Nephron (organoid): ENCODE measurements around the gene UBAC1.

ENCODE experiments used
- H3K27ac Mint-ChIP-seq, 3 experiments: 2 replicates each; pipeline ENCODE4 v1.8.0; 2020; ENCODE audit warnings: mixed read lengths in 3 of 3, mild to moderate bottlenecking in 2 of 3, moderate library complexity in 1 of 3
- H3K27me3 Mint-ChIP-seq: 2 replicates; pipeline ENCODE4 v1.8.0; 2021; ENCODE audit warnings: low read depth, mild to moderate bottlenecking, moderate library complexity, mixed read lengths
- H3K36me3 Mint-ChIP-seq: 2 replicates; pipeline ENCODE4 v1.8.0; 2020; ENCODE audit warnings: low read depth, mixed read lengths
- H3K4me1 Mint-ChIP-seq: 2 replicates; pipeline ENCODE4 v1.8.0; 2020; ENCODE audit warnings: mixed read lengths
- H3K4me3 Mint-ChIP-seq, 3 experiments: 2 replicates each; pipeline ENCODE4 v1.8.0; 2020; ENCODE audit warnings: mild to moderate bottlenecking in 3 of 3, mixed read lengths in 3 of 3, moderate library complexity in 2 of 3
- H3K9me3 Mint-ChIP-seq: 2 replicates; pipeline ENCODE4 v1.8.0; 2020; ENCODE audit warnings: mixed read lengths
- CTCF ChIP-seq, 3 experiments: fragments of 200-600 bp; sonication (generic); IDR thresholded peaks; one replicate each; pipeline ENCODE4 v1.5.0; 2021; ENCODE audit warnings: antibody characterized with exemption in 3 of 3; ENCODE audit not compliant: unreplicated experiment in 3 of 3

Gene UBAC1

GRCh38 chr9:135930446-135931345, 30.5 kb downstream of the UBAC1 start:
- peaks cover 3% of the 10 kb centered on the region for H3K9me3 Mint-ChIP-seq
- no peaks in the 10 kb centered on the region for H3K27me3 Mint-ChIP-seq
- H3K4me3 Mint-ChIP-seq: no peak overlapping the region

GRCh38 chr9:135929656-135930445, 31.3 kb downstream of the UBAC1 start:
- Mint-ChIP-seq H3K9me3 (no peaks in the 10 kb centered on the region), H3K4me1 (no peaks in the 10 kb centered on the region), H3K27ac (no peak overlapping the region), H3K36me3 (peaks cover 32% of the 10 kb centered on the region), H3K27me3 (no peaks in the 10 kb centered on the region), H3K4me3 (no peak overlapping the region)
- no peak for TF ChIP-seq CTCF (IDR thresholded peaks at IDR 0.05; ENCODE audit: unreplicated experiment in 3 of 3)

More at GRCh38 chr9:135930446-135931345, 30.5 kb downstream of the UBAC1 start:
- TF ChIP-seq CTCF (IDR thresholded peaks at IDR 0.05; ENCODE audit: unreplicated experiment in 3 of 3): no peak
- Mint-ChIP-seq H3K4me1 (no peaks in the 10 kb centered on the region), H3K36me3 (peaks cover 37% of the 10 kb centered on the region), H3K27ac (no peak overlapping the region)

- no peaks in the 10 kb centered on the region for H3K27me3 Mint-ChIP-seq
- H3K27ac Mint-ChIP-seq: no peak overlapping the region
- no peaks in the 10 kb centered on the region for H3K9me3 Mint-ChIP-seq
- peaks cover 29% of the 10 kb centered on the region for H3K36me3 Mint-ChIP-seq
- no peaks in the 10 kb centered on the region for H3K4me1 Mint-ChIP-seq
- no peak for TF ChIP-seq CTCF (IDR thresholded peaks at IDR 0.05; ENCODE audit: unreplicated experiment in 3 of 3)
- H3K4me3 Mint-ChIP-seq: no peak overlapping the region
Observed at GRCh38 chr9:135928731-135929655, 32.2 kb downstream of the UBAC1 start.

- no peaks in the 10 kb centered on the region for H3K9me3 Mint-ChIP-seq
- no peak for TF ChIP-seq CTCF (IDR thresholded peaks at IDR 0.05; ENCODE audit: unreplicated experiment in 3 of 3)
- H3K36me3 Mint-ChIP-seq: peaks cover 21% of the 10 kb centered on the region
- H3K4me1 Mint-ChIP-seq: no peaks in the 10 kb centered on the region
- H3K4me3 Mint-ChIP-seq: no peak overlapping the region
- no peaks in the 10 kb centered on the region for H3K27me3 Mint-ChIP-seq
- no peak overlapping the region for H3K27ac Mint-ChIP-seq
Observed at GRCh38 chr9:135928074-135928730, 33.0 kb downstream of the UBAC1 start.
